NCI-H510A (cell line): ENCODE measurements around the gene SLC25A6.
"Not testable (repeated sequence)": the region's sequence is repeated elsewhere in the genome, so short reads cannot be mapped to it uniquely, and the experiment has no call there.

Experiments used
- DNase-seq: peaks from one replicate; lab custom pipeline; 2025; lab: John Stamatoyannopoulos, UW

The SLC25A6 gene

GRCh38 chrX:1391707-1392375, at the start of gene SLC25A6:
Gene SLC25A6, minus strand, starts transcription at chrX:1392113. Its CDS starts 104 bp downstream, at chrX:1392009.
- no peak for DNase-seq

GRCh38 chrX:1440506-1440905, 48.6 kb upstream of the SLC25A6 start:
- no peak for DNase-seq

GRCh38 chrX:1435241-1435895, 43.5 kb upstream of the SLC25A6 start:
- DNase-seq = no peak

- no peak for DNase-seq
Measured at GRCh38 chrX:1434871-1435240, 42.9 kb upstream of the SLC25A6 start.

- DNase-seq = no peak
Measured at GRCh38 chrX:1433646-1434357, 41.9 kb upstream of the SLC25A6 start.

- DNase-seq = no peak
Measured at GRCh38 chrX:1430451-1430850, 38.5 kb upstream of the SLC25A6 start.

- DNase-seq = no peak
Measured at GRCh38 chrX:1427756-1428155, 35.8 kb upstream of the SLC25A6 start.

- DNase-seq = not testable (repeated sequence)
Measured at GRCh38 chrX:1426321-1426720, 34.4 kb upstream of the SLC25A6 start.

GRCh38 chrX:1425381-1425780, 33.5 kb upstream of the SLC25A6 start:
- DNase-seq = no peak

GRCh38 chrX:1424147-1424851, 32.4 kb upstream of the SLC25A6 start:
- DNase-seq = no peak

- no peak for DNase-seq
Measured at GRCh38 chrX:1423215-1423614, 31.3 kb upstream of the SLC25A6 start.

GRCh38 chrX:1422135-1422465, 30.2 kb upstream of the SLC25A6 start:
- no peak for DNase-seq

GRCh38 chrX:1421433-1422134, 29.7 kb upstream of the SLC25A6 start:
- no peak for DNase-seq

GRCh38 chrX:1420371-1420770, 28.5 kb upstream of the SLC25A6 start:
- no peak for DNase-seq

GRCh38 chrX:1419545-1420355, 27.8 kb upstream of the SLC25A6 start:
- DNase-seq = no peak

GRCh38 chrX:1418901-1419544, 27.1 kb upstream of the SLC25A6 start:
- DNase-seq = no peak

GRCh38 chrX:1417921-1418771, 26.2 kb upstream of the SLC25A6 start:
- DNase-seq = no peak

GRCh38 chrX:1416965-1417760, 25.2 kb upstream of the SLC25A6 start:
- DNase-seq = no peak

GRCh38 chrX:1416327-1416784, 24.4 kb upstream of the SLC25A6 start:
- no peak for DNase-seq
